ENCODE measurements around the gene ALDH3B1.

ALDH3B1 gene

GRCh38 chr11:68032997-68033707 is 23.0 kb downstream of the ALDH3B1 start:
- peaks cover 19% of the 10 kb centered on the region for H3K79me2 ChIP-seq (ENCODE audit: insufficient read depth, low read length)
- no peak overlapping the region for H3K4me3 ChIP-seq (ENCODE audit: insufficient read depth, low read length, poor library complexity, severe bottlenecking)
- TF ChIP-seq EZH2phosphoT487 (conservative IDR thresholded peaks at IDR 0.05; ENCODE audit: low read length) = no peak
- H3K27me3 ChIP-seq (ENCODE audit: low read length) = no peaks in the 10 kb centered on the region
- no peak overlapping the region for H2AFZ ChIP-seq (ENCODE audit: low read depth, low read length, severe bottlenecking)
- no peak overlapping the region for H3K9ac ChIP-seq (ENCODE audit: low read length)
- H4K20me1 ChIP-seq (ENCODE audit: low read depth, low read length) = no peaks in the 10 kb centered on the region
- H3K27ac ChIP-seq (ENCODE audit: low read depth, low read length) = no peak overlapping the region
- no peaks in the 10 kb centered on the region for H3K36me3 ChIP-seq (ENCODE audit: low read length)
- no peak overlapping the region for H3K4me2 ChIP-seq (ENCODE audit: low read depth, low read length, poor library complexity, severe bottlenecking)
- no peaks in the 10 kb centered on the region for H3K9me2 ChIP-seq (replicated peaks; ENCODE audit: insufficient read depth, low read length)
- no peaks in the 10 kb centered on the region; the same call in 1 of the 2 replicates for H3F3A ChIP-seq (ENCODE audit: insufficient read depth)
- H3K9me3 ChIP-seq (ENCODE audit: insufficient read depth, low read length) = no peaks in the 10 kb centered on the region

- Histone ChIP-seq H3K9me2 (replicated peaks; ENCODE audit: insufficient read depth, low read length) (no peaks in the 10 kb centered on the region), H3F3A (ENCODE audit: insufficient read depth) (no peaks in the 10 kb centered on the region; the same call in 1 of the 2 replicates), H2AFZ (ENCODE audit: low read depth, low read length, severe bottlenecking) (no peak overlapping the region), H3K4me2 (ENCODE audit: low read depth, low read length, poor library complexity, severe bottlenecking) (no peak overlapping the region), H3K36me3 (ENCODE audit: low read length) (no peaks in the 10 kb centered on the region), H3K27ac (ENCODE audit: low read depth, low read length) (no peak overlapping the region), H3K9me3 (ENCODE audit: insufficient read depth, low read length) (no peaks in the 10 kb centered on the region), H4K20me1 (ENCODE audit: low read depth, low read length) (no peaks in the 10 kb centered on the region), H3K27me3 (ENCODE audit: low read length) (no peaks in the 10 kb centered on the region), H3K79me2 (ENCODE audit: insufficient read depth, low read length) (peaks cover 19% of the 10 kb centered on the region), H3K9ac (ENCODE audit: low read length) (no peak overlapping the region), H3K4me3 (ENCODE audit: insufficient read depth, low read length, poor library complexity, severe bottlenecking) (no peak overlapping the region)
- no peak for TF ChIP-seq EZH2phosphoT487 (conservative IDR thresholded peaks at IDR 0.05; ENCODE audit: low read length)
- no peak for TF ChIP-seq CTCF (IDR thresholded peaks at IDR 0.05; ENCODE audit: insufficient read depth, low read length, poor library complexity, severe bottlenecking)
Observed at GRCh38 chr11:68033708-68034045, 23.6 kb downstream of the ALDH3B1 start.

GRCh38 chr11:68035266-68035876 is 25.2 kb downstream of the ALDH3B1 start:
- peaks cover 33% of the 10 kb centered on the region for H3K79me2 ChIP-seq (ENCODE audit: insufficient read depth, low read length)
- H3K4me3 ChIP-seq (ENCODE audit: insufficient read depth, low read length, poor library complexity, severe bottlenecking) = no peak overlapping the region
- no peak overlapping the region for H3K9ac ChIP-seq (ENCODE audit: low read length)
- H2AFZ ChIP-seq (ENCODE audit: low read depth, low read length, severe bottlenecking) = no peak overlapping the region
- no peaks in the 10 kb centered on the region for H4K20me1 ChIP-seq (ENCODE audit: low read depth, low read length)
- H3K4me2 ChIP-seq (ENCODE audit: low read depth, low read length, poor library complexity, severe bottlenecking) = no peak overlapping the region
- H3K36me3 ChIP-seq (ENCODE audit: low read length) = no peaks in the 10 kb centered on the region
- TF ChIP-seq EZH2phosphoT487 (conservative IDR thresholded peaks at IDR 0.05; ENCODE audit: low read length) = no peak
- TF ChIP-seq CTCF (IDR thresholded peaks at IDR 0.05; ENCODE audit: insufficient read depth, low read length, poor library complexity, severe bottlenecking) = no peak
- H3K9me2 ChIP-seq (replicated peaks; ENCODE audit: insufficient read depth, low read length) = no peaks in the 10 kb centered on the region
- H3F3A ChIP-seq (ENCODE audit: insufficient read depth) = no peaks in the 10 kb centered on the region; the same call in 1 of the 2 replicates
- H3K27ac ChIP-seq (ENCODE audit: low read depth, low read length) = no peak overlapping the region
- H3K27me3 ChIP-seq (ENCODE audit: low read length) = no peaks in the 10 kb centered on the region
- no peaks in the 10 kb centered on the region for H3K9me3 ChIP-seq (ENCODE audit: insufficient read depth, low read length)

GRCh38 chr11:68036141-68036716 is 26.1 kb downstream of the ALDH3B1 start:
- no peak overlapping the region for H3K9ac ChIP-seq (ENCODE audit: low read length)
- no peaks in the 10 kb centered on the region for H3K9me3 ChIP-seq (ENCODE audit: insufficient read depth, low read length)
- H3F3A ChIP-seq (ENCODE audit: insufficient read depth) = no peaks in the 10 kb centered on the region; the same call in 1 of the 2 replicates
- no peaks in the 10 kb centered on the region for H3K36me3 ChIP-seq (ENCODE audit: low read length)
- no peaks in the 10 kb centered on the region for H3K27me3 ChIP-seq (ENCODE audit: low read length)
- H3K9me2 ChIP-seq (replicated peaks; ENCODE audit: insufficient read depth, low read length) = no peaks in the 10 kb centered on the region
- TF ChIP-seq EZH2phosphoT487 (conservative IDR thresholded peaks at IDR 0.05; ENCODE audit: low read length) (no peak), CTCF (IDR thresholded peaks at IDR 0.05; ENCODE audit: insufficient read depth, low read length, poor library complexity, severe bottlenecking) (no peak)
- peaks cover 36% of the 10 kb centered on the region for H3K79me2 ChIP-seq (ENCODE audit: insufficient read depth, low read length)
- H3K4me3 ChIP-seq (ENCODE audit: insufficient read depth, low read length, poor library complexity, severe bottlenecking) = no peak overlapping the region
- H2AFZ ChIP-seq (ENCODE audit: low read depth, low read length, severe bottlenecking) = no peak overlapping the region
- H4K20me1 ChIP-seq (ENCODE audit: low read depth, low read length) = no peaks in the 10 kb centered on the region
- no peak overlapping the region for H3K4me2 ChIP-seq (ENCODE audit: low read depth, low read length, poor library complexity, severe bottlenecking)
- H3K27ac ChIP-seq (ENCODE audit: low read depth, low read length) = no peak overlapping the region

Measured in SU-DHL-6 (cell line).